ENCODE results near the gene FBXO8.
"Not testable (repeated sequence)": the region's sequence is repeated elsewhere in the genome, so short reads cannot be mapped to it uniquely, and the experiment has no call there.

The FBXO8 gene

GRCh38 chr4:174283507-174284471 is at the start of gene FBXO8, which contains the start of gene CEP44:
Gene FBXO8 (minus strand): TSS chr4:174283667. CDS start chr4:174263092, 20,575 bp downstream.
Gene CEP44 (plus strand): TSS chr4:174283911. CDS start chr4:174299122, 15,211 bp downstream.
- DNase-seq (ENCODE audit: low read depth, low spot score): peak; percentile 45

GRCh38 chr4:174332741-174333493 is 49.5 kb upstream of the FBXO8 start:
- no peak for DNase-seq (ENCODE audit: low read depth, low spot score)

GRCh38 chr4:174324725-174325124 is 41.3 kb upstream of the FBXO8 start:
- no peak for DNase-seq (ENCODE audit: low read depth, low spot score)

GRCh38 chr4:174324236-174324635 is 40.8 kb upstream of the FBXO8 start:
- no peak for DNase-seq (ENCODE audit: low read depth, low spot score)

GRCh38 chr4:174320494-174321199 is 37.2 kb upstream of the FBXO8 start:
- no peak for DNase-seq (ENCODE audit: low read depth, low spot score)

GRCh38 chr4:174318829-174319764 is 35.6 kb upstream of the FBXO8 start:
- no peak for DNase-seq (ENCODE audit: low read depth, low spot score)

- no peak for DNase-seq (ENCODE audit: low read depth, low spot score)
Measured at GRCh38 chr4:174317531-174317930, 34.1 kb upstream of the FBXO8 start.

- DNase-seq (ENCODE audit: low read depth, low spot score): no peak
Measured at GRCh38 chr4:174316954-174317353, 33.5 kb upstream of the FBXO8 start.

GRCh38 chr4:174316546-174316945 is 33.1 kb upstream of the FBXO8 start:
- no peak for DNase-seq (ENCODE audit: low read depth, low spot score)

GRCh38 chr4:174314770-174315169 is 31.3 kb upstream of the FBXO8 start:
- no peak for DNase-seq (ENCODE audit: low read depth, low spot score)

- DNase-seq (ENCODE audit: low read depth, low spot score): no peak
Measured at GRCh38 chr4:174314274-174314673, 30.8 kb upstream of the FBXO8 start.

GRCh38 chr4:174312993-174313392 is 29.5 kb upstream of the FBXO8 start:
- no peak for DNase-seq (ENCODE audit: low read depth, low spot score)

- no peak for DNase-seq (ENCODE audit: low read depth, low spot score)
Measured at GRCh38 chr4:174307694-174308093, 24.2 kb upstream of the FBXO8 start.

- no peak for DNase-seq (ENCODE audit: low read depth, low spot score)
Measured at GRCh38 chr4:174305961-174306360, 22.5 kb upstream of the FBXO8 start.

GRCh38 chr4:174304664-174305063 is 21.2 kb upstream of the FBXO8 start:
- DNase-seq (ENCODE audit: low read depth, low spot score): no peak

GRCh38 chr4:174303687-174304086 is 20.2 kb upstream of the FBXO8 start:
- no peak for DNase-seq (ENCODE audit: low read depth, low spot score)

- not testable (repeated sequence) for DNase-seq (ENCODE audit: low read depth, low spot score)
Measured at GRCh38 chr4:174295142-174295541, 11.7 kb upstream of the FBXO8 start.

- not testable (repeated sequence) for DNase-seq (ENCODE audit: low read depth, low spot score)
Measured at GRCh38 chr4:174294641-174295040, 11.2 kb upstream of the FBXO8 start.

- no peak for DNase-seq (ENCODE audit: low read depth, low spot score)
Measured at GRCh38 chr4:174292473-174292872, 9.0 kb upstream of the FBXO8 start.

- DNase-seq (ENCODE audit: low read depth, low spot score): no peak
Measured at GRCh38 chr4:174286870-174287269, 3.4 kb upstream of the FBXO8 start.

GRCh38 chr4:174284487-174284886 is 1.0 kb upstream of the FBXO8 start:
- no peak for DNase-seq (ENCODE audit: low read depth, low spot score)
